OCI-LY3 (cell line): ENCODE measurements around the gene PALLD.
"Not testable (repeated sequence)": the region's sequence is repeated elsewhere in the genome, so short reads cannot be mapped to it uniquely, and the experiment has no call there.

Source experiments
- EZH2phosphoT487 ChIP-seq: fragments of 200-600 bp; shearing (Covaris generic); IDR thresholded peaks from 2 replicates; pipeline ENCODE4 v1.6.1; 2018; ENCODE audit warnings: antibody characterized with exemption, mixed run types, low read depth
- TF ChIP-seq, protein P1 (sequence below): fragments of 200-600, 300-600 bp; sonication (generic); IDR thresholded peaks from 2 replicates; pipeline ENCODE4 v1.5.1; 2014; ENCODE audit warnings: antibody characterized with exemption, low read length, low read depth

DNA sequence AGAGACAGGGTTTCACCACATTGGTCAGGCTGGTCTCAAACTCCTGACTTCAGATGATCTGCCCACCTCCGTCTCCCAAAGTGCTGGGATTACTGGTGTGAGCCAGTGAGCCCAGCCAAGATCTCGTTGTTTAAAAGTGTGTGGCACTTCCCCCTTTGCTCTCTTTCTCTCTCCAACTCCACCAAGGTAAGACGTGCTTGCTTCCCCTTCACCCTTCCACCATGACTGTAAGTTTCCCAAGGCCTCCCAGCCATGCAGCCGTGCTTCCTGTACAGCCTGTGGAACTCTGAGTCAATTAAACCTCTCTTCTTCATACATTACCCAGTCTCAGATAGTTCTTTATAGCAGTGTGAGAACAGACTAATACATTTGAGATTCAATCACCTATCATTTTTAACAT lies 309.4 kb downstream of the PALLD start:
- TF ChIP-seq, protein P1, sequence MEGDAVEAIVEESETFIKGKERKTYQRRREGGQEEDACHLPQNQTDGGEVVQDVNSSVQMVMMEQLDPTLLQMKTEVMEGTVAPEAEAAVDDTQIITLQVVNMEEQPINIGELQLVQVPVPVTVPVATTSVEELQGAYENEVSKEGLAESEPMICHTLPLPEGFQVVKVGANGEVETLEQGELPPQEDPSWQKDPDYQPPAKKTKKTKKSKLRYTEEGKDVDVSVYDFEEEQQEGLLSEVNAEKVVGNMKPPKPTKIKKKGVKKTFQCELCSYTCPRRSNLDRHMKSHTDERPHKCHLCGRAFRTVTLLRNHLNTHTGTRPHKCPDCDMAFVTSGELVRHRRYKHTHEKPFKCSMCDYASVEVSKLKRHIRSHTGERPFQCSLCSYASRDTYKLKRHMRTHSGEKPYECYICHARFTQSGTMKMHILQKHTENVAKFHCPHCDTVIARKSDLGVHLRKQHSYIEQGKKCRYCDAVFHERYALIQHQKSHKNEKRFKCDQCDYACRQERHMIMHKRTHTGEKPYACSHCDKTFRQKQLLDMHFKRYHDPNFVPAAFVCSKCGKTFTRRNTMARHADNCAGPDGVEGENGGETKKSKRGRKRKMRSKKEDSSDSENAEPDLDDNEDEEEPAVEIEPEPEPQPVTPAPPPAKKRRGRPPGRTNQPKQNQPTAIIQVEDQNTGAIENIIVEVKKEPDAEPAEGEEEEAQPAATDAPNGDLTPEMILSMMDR = not testable (repeated sequence)
- TF ChIP-seq EZH2phosphoT487 = not testable (repeated sequence)
